SU-DHL-6 (cell line): ENCODE data around the gene BMP6.

Experiments
- H2AFZ ChIP-seq: fragments of 200-600 bp; sonication (generic); 2 replicates; pipeline ENCODE4 v1.6.1; 2014; ENCODE audit warnings: low read depth, mild to moderate bottlenecking, moderate library complexity, mixed read lengths, antibody characterized with exemption, low read length; ENCODE audit not compliant: severe bottlenecking
- H3F3A ChIP-seq: fragments of 200-600 bp; shearing (Covaris generic); 2 replicates; pipeline ENCODE4 v1.6.0; 2016; ENCODE audit warnings: antibody characterized with exemption, mild to moderate bottlenecking; ENCODE audit not compliant: insufficient read depth
- H3K27ac ChIP-seq: fragments of 200-600 bp; sonication (generic); 2 replicates; pipeline ENCODE4 v1.5.1; 2016; ENCODE audit warnings: low read depth, mild to moderate bottlenecking, low read length, moderate library complexity, mixed read lengths
- H3K27me3 ChIP-seq: fragments of 200-600 bp; sonication (generic), shearing (Covaris generic); 2 replicates; pipeline ENCODE4 v1.6.0; 2014; ENCODE audit warnings: mild to moderate bottlenecking, low read length
- H3K36me3 ChIP-seq: fragments of 200-600 bp; sonication (generic); 2 replicates; pipeline ENCODE4 v1.6.1; 2014; ENCODE audit warnings: mild to moderate bottlenecking, low read length, mixed read lengths
- H3K4me2 ChIP-seq: fragments of 300-600, 200-600 bp; shearing (Covaris generic), sonication (generic); 2 replicates; pipeline ENCODE4 v1.6.0; 2014; ENCODE audit warnings: low read length, low read depth, mild to moderate bottlenecking; ENCODE audit not compliant: poor library complexity, severe bottlenecking
- H3K4me3 ChIP-seq: fragments of 200-600 bp; sonication (generic); 2 replicates; pipeline ENCODE4 v1.5.1; 2014; ENCODE audit warnings: antibody characterized with exemption, low read length, mild to moderate bottlenecking, mixed read lengths; ENCODE audit not compliant: insufficient read depth, poor library complexity, severe bottlenecking
- H3K79me2 ChIP-seq: fragments of 200-600 bp; sonication (generic); 2 replicates; pipeline ENCODE4 v1.6.1; 2014; ENCODE audit warnings: mild to moderate bottlenecking, low read length, moderate library complexity; ENCODE audit not compliant: insufficient read depth
- H3K9ac ChIP-seq: fragments of 200-600 bp; sonication (generic); 2 replicates; pipeline ENCODE4 v1.7.0; 2014; ENCODE audit warnings: mild to moderate bottlenecking, low read length
- H3K9me2 ChIP-seq: fragments of 200-600 bp; sonication (generic); replicated peaks from 2 replicates; pipeline ENCODE4 v1.6.1; 2014; ENCODE audit warnings: low read length; ENCODE audit not compliant: insufficient read depth
- H3K9me3 ChIP-seq: fragments of 200-600 bp; sonication (generic); 2 replicates; pipeline ENCODE4 v1.6.1; 2014; ENCODE audit warnings: low read length, mixed read lengths; ENCODE audit not compliant: insufficient read depth
- H4K20me1 ChIP-seq: fragments of 200-600 bp; sonication (generic); 2 replicates; pipeline ENCODE4 v1.6.1; 2014; ENCODE audit warnings: low read depth, mild to moderate bottlenecking, antibody characterized with exemption, low read length, moderate library complexity, mixed read lengths
- EZH2phosphoT487 ChIP-seq: fragments of 200-600 bp; sonication (generic), shearing (Covaris generic); conservative IDR thresholded peaks from 2 replicates; pipeline ENCODE4 v1.6.1; 2018; ENCODE audit warnings: mild to moderate bottlenecking, antibody characterized with exemption, low read length, moderate library complexity, mixed read lengths
- TF ChIP-seq, protein P1 (sequence below): fragments of 200-600 bp; sonication (generic); IDR thresholded peaks from one replicate; pipeline ENCODE4 v1.5.1; 2017; ENCODE audit warnings: antibody characterized with exemption, mild to moderate bottlenecking, low read length, moderate library complexity; ENCODE audit not compliant: insufficient read depth, poor library complexity, severe bottlenecking

BMP6 gene

GRCh38 chr6:7879980-7880717, 154.2 kb downstream of the BMP6 start:
- Histone ChIP-seq H2AFZ (no peak overlapping the region), H3K27ac (no peak overlapping the region), H3K4me3 (no peak overlapping the region), H3F3A (no peaks in the 10 kb centered on the region), H3K9me2 (no peaks in the 10 kb centered on the region), H4K20me1 (no peaks in the 10 kb centered on the region), H3K36me3 (peaks cover 32% of the 10 kb centered on the region; the same call in 1 of the 2 replicates), H3K79me2 (no peaks in the 10 kb centered on the region), H3K9me3 (no peaks in the 10 kb centered on the region), H3K27me3 (no peaks in the 10 kb centered on the region), H3K9ac (no peak overlapping the region), H3K4me2 (no peak overlapping the region)
- TF ChIP-seq EZH2phosphoT487, result no peak
- TF ChIP-seq, protein P1, sequence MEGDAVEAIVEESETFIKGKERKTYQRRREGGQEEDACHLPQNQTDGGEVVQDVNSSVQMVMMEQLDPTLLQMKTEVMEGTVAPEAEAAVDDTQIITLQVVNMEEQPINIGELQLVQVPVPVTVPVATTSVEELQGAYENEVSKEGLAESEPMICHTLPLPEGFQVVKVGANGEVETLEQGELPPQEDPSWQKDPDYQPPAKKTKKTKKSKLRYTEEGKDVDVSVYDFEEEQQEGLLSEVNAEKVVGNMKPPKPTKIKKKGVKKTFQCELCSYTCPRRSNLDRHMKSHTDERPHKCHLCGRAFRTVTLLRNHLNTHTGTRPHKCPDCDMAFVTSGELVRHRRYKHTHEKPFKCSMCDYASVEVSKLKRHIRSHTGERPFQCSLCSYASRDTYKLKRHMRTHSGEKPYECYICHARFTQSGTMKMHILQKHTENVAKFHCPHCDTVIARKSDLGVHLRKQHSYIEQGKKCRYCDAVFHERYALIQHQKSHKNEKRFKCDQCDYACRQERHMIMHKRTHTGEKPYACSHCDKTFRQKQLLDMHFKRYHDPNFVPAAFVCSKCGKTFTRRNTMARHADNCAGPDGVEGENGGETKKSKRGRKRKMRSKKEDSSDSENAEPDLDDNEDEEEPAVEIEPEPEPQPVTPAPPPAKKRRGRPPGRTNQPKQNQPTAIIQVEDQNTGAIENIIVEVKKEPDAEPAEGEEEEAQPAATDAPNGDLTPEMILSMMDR, result no peak

GRCh38 chr6:7880718-7881107, 154.8 kb downstream of the BMP6 start:
- Histone ChIP-seq H3K27ac (no peak overlapping the region), H3K36me3 (peaks cover 38% of the 10 kb centered on the region; the same call in 1 of the 2 replicates)

GRCh38 chr6:7881765-7882500, 156.0 kb downstream of the BMP6 start:
- H3K4me2 ChIP-seq, result no peak overlapping the region
- H3F3A ChIP-seq, result no peaks in the 10 kb centered on the region
- peaks cover 42% of the 10 kb centered on the region; the same call in 1 of the 2 replicates for H3K36me3 ChIP-seq

More at GRCh38 chr6:7880718-7881107, 154.8 kb downstream of the BMP6 start:
- H3K27me3 ChIP-seq, result no peaks in the 10 kb centered on the region
- no peaks in the 10 kb centered on the region for H3K9me3 ChIP-seq
- H3F3A ChIP-seq, result no peaks in the 10 kb centered on the region
- H4K20me1 ChIP-seq, result no peaks in the 10 kb centered on the region
- H2AFZ ChIP-seq, result no peak overlapping the region
- H3K4me3 ChIP-seq, result no peak overlapping the region
- no peaks in the 10 kb centered on the region for H3K79me2 ChIP-seq
- no peaks in the 10 kb centered on the region for H3K9me2 ChIP-seq
- H3K4me2 ChIP-seq, result no peak overlapping the region
- no peak overlapping the region for H3K9ac ChIP-seq
- TF ChIP-seq, protein P1, result no peak
- no peak for TF ChIP-seq EZH2phosphoT487

More at GRCh38 chr6:7881765-7882500, 156.0 kb downstream of the BMP6 start:
- H4K20me1 ChIP-seq, result no peaks in the 10 kb centered on the region
- H3K9me3 ChIP-seq, result no peaks in the 10 kb centered on the region
- H3K79me2 ChIP-seq, result no peaks in the 10 kb centered on the region
- no peak overlapping the region for H3K4me3 ChIP-seq
- no peaks in the 10 kb centered on the region for H3K27me3 ChIP-seq
- H2AFZ ChIP-seq, result no peak overlapping the region
- no peak for TF ChIP-seq EZH2phosphoT487
- TF ChIP-seq, protein P1, result no peak
- H3K9ac ChIP-seq, result no peak overlapping the region
- H3K9me2 ChIP-seq, result no peaks in the 10 kb centered on the region
- no peak overlapping the region for H3K27ac ChIP-seq
